GM21576 (cell line): ENCODE results near the gene SMC4.
"Not testable (repeated sequence)": the region's sequence is repeated elsewhere in the genome, so short reads cannot be mapped to it uniquely, and the experiment has no call there.

Source experiments
- ATAC-seq: cut with Tn5 transposase; IDR thresholded peaks from one replicate; pipeline ENCODE4 v1.9.1; 2021; ENCODE audit warnings: mild to moderate bottlenecking, moderate library complexity; ENCODE audit not compliant: unreplicated experiment

The SMC4 gene

DNA sequence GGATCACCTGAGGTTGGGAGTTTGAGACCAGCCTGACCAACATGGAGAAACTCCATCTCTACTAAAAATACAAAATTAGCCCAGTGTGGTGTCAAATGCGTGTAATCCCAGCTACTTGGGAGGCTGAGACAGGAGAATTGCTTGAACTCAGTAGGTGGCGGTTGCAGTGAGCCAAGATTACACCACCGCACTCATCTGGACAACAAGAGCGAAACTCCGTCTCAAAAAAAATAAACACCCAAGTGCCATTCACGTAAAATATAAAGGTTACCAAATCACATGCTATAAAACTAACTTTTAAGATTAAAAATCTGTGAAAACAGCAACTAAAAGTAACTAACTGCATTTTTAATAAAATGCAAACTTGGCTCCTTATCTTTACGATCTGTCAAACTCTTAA lies 41.2 kb downstream of the SMC4 start:
- no peak for ATAC-seq

DNA sequence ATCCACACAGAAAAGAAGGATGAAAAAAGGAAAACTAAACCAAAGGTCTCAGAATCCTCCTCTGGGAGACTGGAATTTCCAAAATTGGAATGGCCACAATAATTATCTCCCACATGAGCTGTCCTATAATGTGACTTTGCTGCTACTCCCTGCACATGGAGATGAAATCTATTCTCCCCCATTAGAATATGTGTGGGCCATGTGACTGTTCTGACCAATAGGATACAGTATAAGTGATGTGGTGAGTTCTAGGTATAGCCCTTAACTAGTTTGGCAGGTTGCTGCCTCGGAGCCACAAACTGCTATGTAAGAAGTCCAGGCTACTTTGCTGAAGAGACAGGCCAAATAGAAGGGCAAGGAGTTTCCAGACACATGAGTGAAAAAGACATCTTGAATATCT lies 45.0 kb downstream of the SMC4 start:
- ATAC-seq = no peak

- no peak for ATAC-seq
These were observed 46.4 kb downstream of the SMC4 start for GRCh38 chr3:160445854-160446253.

DNA sequence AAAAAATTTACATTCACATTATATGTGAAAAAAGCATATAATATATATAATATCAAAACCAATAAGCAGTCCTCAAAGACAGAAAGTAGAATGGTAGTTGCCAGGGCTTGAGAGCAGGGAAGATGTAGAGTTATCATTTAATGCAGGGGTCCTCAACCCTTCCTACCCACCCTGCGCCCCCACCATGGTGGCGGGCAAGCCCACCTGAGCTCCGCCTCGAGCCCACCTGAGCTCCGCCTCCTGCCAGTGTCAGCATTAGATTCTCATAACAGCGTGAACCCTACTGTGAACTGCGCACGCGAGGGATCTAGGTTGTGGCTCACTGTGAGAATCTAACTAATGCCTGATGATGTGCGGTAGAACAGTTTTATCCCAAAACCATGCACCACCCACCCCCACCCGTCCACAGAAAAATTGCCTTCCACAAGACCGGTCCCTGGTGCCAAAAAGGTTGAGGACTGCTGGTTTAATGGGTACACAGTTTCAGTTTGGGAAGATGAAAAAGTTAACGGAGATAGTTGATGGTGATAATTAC lies 47.1 kb downstream of the SMC4 start:
- no peak for ATAC-seq

DNA sequence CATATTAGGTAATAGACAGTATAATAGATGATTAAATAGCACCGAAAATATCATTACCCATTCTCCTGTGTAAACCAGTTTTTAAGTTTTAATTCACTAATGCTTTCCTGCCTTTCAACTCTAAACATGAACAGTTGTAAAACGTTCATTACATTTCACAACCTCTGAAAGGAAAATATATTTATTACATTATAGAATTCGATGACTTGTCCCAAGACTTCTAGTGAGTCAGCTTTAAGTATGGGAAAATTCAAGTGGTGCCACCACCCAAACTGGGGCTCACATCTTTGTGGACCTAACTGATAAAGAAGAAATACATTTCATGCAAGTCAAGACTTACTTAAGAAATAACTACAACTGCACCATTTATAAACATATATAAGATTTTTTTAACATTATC lies 48.1 kb downstream of the SMC4 start:
- no peak for ATAC-seq

- ATAC-seq = peak; percentile 41
These were observed 49.6 kb downstream of the SMC4 start for GRCh38 chr3:160448845-160449635.

- ATAC-seq = peak; percentile 95
These were observed 50.5 kb downstream of the SMC4 start, which contains the start of gene TRIM59 for GRCh38 chr3:160449636-160450598. Gene TRIM59 (minus strand): TSS chr3:160449786. CDS start chr3:160439183, 10,603 bp downstream.

- no peak for ATAC-seq
These were observed 51.4 kb downstream of the SMC4 start for GRCh38 chr3:160450846-160451245.

- ATAC-seq = no peak
These were observed 52.2 kb downstream of the SMC4 start for GRCh38 chr3:160451602-160452001.

DNA sequence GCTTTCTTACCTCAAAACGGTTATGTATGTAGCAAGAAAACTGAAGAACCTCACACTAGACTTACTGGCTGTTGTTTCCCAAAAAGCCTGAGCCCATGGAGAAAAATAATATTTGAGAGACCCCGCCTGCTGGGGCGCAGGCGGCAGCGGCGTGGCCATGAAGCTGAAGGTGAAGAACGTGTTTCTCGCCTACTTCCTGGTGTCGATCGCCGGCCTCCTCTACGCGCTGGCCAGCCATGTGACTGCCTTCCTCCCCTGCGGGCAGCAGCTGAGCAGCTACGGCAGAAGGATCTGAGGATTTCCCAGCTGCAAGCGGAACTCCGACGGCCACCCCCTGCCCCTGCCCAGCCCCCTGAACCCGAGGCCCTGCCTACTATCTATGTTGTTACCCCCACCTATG lies 52.8 kb downstream of the SMC4 start:
- not testable (repeated sequence) for ATAC-seq

DNA sequence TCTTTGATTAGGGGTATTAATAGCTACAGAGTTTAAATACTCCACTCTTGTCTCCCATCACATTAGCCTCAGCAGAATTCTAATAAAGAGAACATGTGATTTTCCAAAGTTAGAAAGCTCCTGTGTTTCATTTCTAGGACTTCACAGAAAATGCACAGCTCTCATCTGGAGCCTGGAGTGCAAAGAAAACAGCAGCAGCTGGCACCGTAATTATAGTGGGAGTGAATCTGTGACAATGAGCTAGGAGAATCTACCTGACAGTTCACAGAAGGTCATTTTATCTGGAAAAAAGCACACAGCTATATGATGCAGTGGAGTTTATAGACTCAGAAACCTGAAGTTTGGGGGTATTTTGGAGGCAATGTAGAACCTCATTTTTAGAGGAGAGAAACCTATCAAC lies 55.5 kb downstream of the SMC4 start:
- ATAC-seq = no peak

DNA sequence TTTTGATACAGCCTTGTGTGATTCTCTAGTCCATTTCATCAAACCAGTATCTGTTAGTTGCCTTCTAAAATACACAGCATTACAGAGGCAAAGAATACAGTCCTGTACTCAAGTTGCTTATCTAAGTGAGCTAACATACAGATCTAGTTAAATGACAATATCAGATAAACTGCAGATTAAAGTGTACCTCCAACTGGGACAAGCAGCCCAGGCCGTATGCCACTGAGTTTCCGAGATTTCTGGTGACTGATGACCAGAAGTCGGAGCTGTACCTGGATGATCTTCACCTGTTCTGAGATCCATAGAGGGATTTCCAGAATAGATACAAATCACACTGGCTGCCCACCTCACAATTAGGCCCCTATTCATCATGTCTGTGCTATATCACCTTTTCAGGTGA lies 56.4 kb downstream of the SMC4 start:
- ATAC-seq = no peak

DNA sequence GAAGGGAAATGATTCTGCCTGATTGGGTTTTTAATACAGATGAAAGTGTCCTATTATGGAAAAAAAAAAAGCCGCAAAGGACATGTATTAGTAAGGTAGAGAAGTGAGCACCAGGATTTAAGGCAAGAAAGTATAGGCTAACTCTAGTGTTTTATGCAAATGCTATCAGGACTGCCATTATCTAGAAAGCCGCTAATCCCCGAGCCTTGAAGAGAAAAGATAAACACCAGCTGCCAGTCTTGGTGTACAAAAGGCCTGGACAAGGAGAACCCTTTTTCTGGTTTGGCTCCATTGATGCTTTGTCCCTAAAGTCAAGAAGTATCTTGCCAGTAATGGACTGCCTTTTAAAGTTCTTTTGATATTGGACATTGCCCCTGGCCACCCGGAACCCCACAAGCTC lies 58.7 kb downstream of the SMC4 start:
- ATAC-seq = no peak

DNA sequence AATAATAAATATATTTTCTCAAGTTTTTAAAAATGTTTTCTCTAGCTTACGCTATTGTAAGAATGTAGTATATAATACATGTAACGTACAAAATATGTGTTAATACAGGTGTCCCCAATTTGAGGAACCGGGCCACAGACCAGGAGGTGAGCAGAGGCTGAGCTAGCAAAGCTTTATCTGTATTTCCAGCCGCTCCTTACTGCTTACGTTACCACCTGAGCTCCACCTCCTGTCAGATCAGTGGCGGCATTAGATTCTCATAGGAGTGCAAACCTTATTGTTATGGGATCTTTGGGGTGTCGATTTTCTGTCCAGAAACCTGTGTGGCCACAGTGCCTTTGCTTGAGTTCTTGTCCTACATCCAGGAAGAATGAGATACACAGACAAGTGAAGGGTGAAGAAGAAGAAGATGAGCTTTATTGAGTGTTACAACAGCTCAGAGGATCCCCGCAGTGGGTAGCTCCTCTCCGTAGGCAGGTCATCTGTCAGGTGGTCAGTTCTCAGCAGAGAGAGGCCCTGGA lies 60.1 kb downstream of the SMC4 start:
- ATAC-seq = no peak

GRCh38 chr3:160460033-160460432 lies 60.6 kb downstream of the SMC4 start:
- no peak for ATAC-seq

DNA sequence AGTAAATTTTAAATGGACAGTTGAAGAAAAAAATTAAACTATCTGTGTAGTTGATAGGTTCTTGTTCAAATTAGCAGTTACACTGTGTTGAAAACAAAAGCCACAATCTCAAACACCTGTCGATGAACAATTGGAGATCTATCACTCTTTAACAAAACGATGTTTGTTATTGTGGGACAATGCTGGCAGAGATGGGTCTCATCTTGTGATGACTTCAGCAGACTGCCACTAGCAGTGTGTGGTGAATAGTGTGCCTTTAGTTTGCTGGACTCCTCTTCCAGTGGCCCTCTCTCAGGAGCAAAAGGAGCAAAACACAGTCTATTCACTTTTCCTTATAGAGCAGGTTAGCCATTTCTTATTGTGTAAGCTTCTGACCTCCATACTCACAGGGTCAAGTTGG lies 64.9 kb downstream of the SMC4 start:
- ATAC-seq = no peak

GRCh38 chr3:160464971-160465370 lies 65.5 kb downstream of the SMC4 start:
- no peak for ATAC-seq

DNA sequence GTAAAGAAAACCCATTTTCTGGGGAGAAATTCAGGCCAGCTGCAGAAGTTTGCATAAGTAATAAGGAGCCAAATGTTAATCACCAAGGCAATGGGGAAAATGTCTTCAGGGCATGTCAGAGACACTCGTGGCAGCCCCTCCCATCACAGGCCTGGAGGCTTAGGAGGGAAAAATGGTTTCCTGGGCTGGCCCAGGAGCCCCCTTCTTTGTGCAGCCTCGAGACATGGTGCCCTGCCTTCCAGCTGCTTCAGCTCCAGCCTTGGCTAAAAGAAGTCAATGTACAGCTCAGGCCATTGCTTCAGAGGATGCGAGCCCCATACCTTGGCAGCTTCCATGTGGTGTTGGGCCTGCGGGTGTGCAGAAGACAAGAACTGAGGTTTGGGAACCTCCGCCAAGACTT lies 70.7 kb downstream of the SMC4 start:
- ATAC-seq = no peak

DNA sequence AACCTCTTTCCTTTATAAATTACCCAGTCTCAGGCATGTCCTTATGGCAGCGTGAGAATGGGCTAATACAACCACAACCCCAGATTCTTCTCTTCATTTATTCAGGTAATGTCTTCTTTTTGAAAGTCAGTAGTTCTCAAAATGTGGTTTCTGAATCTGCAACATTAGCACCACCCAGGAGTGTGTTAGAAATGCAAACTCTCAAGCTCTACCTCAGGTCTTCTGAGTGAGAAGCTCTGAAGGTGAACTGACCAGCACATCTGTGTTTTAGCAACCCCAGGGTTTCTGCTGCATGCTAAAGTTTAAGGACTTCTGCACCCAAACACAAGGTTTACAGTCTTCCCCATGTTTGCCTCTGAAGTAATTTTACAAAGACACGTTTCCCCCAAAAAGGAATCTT lies 72.4 kb downstream of the SMC4 start:
- ATAC-seq = no peak

GRCh38 chr3:160472344-160472743 lies 72.9 kb downstream of the SMC4 start:
- no peak for ATAC-seq

DNA sequence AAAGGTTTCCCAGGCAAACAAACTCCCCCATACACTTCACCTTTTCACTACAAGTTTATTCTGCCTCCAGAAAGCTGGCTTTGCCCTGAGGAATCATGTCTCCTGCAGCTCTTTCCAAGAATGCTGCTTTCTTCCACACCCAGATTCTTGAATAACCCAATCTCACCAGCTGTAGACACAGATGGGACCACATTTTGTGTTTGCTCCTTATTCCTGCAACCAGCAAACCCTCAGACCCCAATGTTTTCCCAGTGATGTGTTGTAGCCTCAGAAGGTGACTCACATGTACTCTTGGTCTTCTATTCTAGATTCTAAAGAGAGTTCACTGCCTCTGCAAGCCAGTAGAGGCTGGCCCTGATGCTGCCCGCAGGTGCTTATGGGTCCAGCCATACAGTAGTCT lies 73.8 kb downstream of the SMC4 start:
- no peak for ATAC-seq
